Measurements from ENCODE around the gene NHS.

DNA sequence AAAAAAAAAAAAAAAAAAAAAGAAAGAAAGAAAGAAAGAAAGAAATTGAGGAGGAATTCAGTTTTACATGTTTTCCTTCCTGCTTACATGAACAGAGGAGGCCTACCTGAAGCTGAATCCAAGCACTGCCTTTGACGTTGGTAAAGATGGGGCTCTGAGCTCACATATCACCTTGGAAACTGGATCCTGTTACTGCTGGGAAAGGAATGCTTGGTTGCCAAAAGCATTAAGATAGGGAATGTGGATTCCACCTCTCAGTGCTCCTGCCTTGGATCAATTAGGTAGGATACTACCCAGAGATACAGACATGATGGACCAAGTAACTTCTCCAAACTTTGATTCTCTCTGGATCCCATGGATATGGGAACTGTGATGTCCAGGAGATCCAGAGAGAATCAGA lies 50.6 kb downstream of the NHS start:
- TF ChIP-seq, protein P1, sequence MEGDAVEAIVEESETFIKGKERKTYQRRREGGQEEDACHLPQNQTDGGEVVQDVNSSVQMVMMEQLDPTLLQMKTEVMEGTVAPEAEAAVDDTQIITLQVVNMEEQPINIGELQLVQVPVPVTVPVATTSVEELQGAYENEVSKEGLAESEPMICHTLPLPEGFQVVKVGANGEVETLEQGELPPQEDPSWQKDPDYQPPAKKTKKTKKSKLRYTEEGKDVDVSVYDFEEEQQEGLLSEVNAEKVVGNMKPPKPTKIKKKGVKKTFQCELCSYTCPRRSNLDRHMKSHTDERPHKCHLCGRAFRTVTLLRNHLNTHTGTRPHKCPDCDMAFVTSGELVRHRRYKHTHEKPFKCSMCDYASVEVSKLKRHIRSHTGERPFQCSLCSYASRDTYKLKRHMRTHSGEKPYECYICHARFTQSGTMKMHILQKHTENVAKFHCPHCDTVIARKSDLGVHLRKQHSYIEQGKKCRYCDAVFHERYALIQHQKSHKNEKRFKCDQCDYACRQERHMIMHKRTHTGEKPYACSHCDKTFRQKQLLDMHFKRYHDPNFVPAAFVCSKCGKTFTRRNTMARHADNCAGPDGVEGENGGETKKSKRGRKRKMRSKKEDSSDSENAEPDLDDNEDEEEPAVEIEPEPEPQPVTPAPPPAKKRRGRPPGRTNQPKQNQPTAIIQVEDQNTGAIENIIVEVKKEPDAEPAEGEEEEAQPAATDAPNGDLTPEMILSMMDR (IDR thresholded peaks at IDR 0.05): no peak
- TF ChIP-seq POLR2A (IDR thresholded peaks at IDR 0.05): no peak

All from body of pancreas (tissue), 4 donors.